ENCODE data around the gene IMPACT.

The IMPACT gene

GRCh38 chr18:24486684-24487083 lies 60.2 kb downstream of the IMPACT start:
- H3K27ac ChIP-seq = no peak overlapping the region
- no peak overlapping the region for H3K4me3 ChIP-seq
- DNase-seq (ENCODE audit: low spot score) = peak; percentile 16
- no peak for TF ChIP-seq CTCF (IDR thresholded peaks at IDR 0.05)

DNA sequence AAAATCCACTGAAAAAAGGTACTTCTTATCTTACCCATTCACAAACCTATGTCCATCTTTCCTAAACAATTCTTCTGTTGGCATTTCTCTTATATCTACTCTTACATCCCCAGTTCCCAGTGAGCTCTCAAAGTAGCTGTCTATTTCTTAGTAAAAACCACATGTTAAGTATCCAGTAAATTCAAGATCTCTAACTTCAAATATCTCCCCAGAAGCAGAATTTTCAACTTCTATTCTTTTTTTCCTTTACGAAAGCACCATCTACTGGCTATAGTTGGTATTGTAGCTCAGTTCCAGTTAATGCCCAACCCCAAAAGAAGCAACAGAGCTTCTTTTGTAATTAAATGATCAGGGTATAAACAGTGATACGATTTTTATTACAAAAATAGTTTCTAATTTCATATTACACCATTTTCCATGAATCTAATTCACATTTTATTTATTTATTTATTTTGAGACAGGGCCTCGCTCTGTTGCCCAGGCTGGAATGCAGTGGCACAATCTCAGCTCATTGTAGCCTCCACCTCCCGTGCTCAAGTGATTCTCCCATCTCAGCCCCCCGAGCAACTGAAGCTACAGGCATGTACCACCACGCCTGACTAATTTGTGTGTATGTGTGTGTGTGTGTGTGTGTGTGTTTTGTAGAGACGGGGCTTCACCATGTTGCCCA lies 62.5 kb downstream of the IMPACT start:
- peak; percentile 62 for TF ChIP-seq CTCF (IDR thresholded peaks at IDR 0.05)
- no peak for DNase-seq (ENCODE audit: low spot score)
- Histone ChIP-seq H3K4me3 (no peak overlapping the region), H3K27ac (no peak overlapping the region)

DNA sequence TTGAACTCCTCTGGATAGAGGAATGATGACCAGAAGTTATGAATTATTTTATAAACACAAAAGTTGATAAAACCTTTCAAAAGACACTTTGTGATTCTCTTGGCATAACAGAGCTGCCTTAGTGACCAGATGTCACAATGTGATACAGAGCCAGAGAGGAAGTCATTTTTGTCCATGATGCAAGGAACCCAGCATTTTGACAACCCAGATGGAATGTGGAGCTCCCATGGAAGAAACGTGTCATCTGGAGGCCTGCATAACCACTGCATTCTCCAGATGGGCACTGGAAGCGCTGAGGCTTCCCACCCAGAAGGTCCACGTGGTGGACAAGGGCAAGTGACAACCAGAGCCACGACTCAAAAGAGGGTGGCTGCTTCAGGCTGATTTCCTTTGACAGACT lies 64.1 kb downstream of the IMPACT start:
- no peak overlapping the region for H3K27ac ChIP-seq
- DNase-seq (ENCODE audit: low spot score) = no peak
- H3K4me3 ChIP-seq = no peak overlapping the region
- no peak for TF ChIP-seq CTCF (IDR thresholded peaks at IDR 0.05)

GRCh38 chr18:24491927-24492834 lies 65.7 kb downstream of the IMPACT start:
- DNase-seq (ENCODE audit: low spot score) = peak; percentile 29
- no peak overlapping the region for H3K4me3 ChIP-seq
- no peak overlapping the region for H3K27ac ChIP-seq
- TF ChIP-seq CTCF (IDR thresholded peaks at IDR 0.05) = no peak

- no peak overlapping the region for H3K4me3 ChIP-seq
- no peak for TF ChIP-seq CTCF (IDR thresholded peaks at IDR 0.05)
- no peak overlapping the region for H3K27ac ChIP-seq
- DNase-seq (ENCODE audit: low spot score) = no peak
These were observed 68.1 kb downstream of the IMPACT start for GRCh38 chr18:24494586-24494985.

DNA sequence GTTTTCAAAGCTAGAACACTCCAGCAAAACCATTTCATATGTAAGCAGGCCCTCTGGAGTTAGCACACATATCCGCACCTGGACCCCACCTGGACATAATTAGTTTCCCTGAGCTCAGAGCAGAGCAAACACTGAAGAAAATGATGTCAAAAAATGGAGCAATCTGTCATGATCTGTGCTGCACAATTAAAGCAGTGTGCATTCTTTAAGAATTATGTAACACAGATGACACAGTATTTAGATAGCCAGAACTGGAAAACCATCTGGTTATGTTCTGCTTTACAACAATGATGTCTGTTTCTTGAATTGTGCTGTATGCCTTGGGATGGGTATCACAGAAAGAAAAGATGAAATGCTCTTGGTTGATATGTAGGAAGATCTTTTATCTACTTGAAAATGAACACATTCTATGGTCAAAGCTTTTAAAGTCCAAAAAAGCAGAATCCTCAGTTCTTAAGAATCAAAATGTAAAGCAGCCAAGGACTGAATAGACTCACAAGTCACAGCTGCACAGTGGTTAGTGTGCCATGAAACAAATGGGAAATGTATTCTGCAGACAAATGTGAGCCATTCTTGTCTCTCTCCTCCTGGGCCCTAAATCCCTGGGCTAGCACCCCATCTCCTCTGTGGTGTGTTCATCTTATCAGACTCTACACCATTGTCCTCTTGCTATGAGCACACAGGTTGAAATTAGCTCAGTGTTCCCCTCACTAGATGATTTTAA lies 70.7 kb downstream of the IMPACT start:
- no peak for DNase-seq (ENCODE audit: low spot score)
- TF ChIP-seq CTCF (IDR thresholded peaks at IDR 0.05) = no peak
- Histone ChIP-seq H3K4me3 (no peak overlapping the region), H3K27ac (no peak overlapping the region)

Data from coronary artery (tissue), 2 donors.